Measurements from ENCODE around the gene TSTD2.

- TF ChIP-seq CTCF (IDR thresholded peaks at IDR 0.05), result no peak
- TF ChIP-seq EP300 (IDR thresholded peaks at IDR 0.05), result no peak
- no peak for TF ChIP-seq POLR2AphosphoS5 (IDR thresholded peaks at IDR 0.05)
These were observed 78.0 kb downstream of the TSTD2 start for GRCh38 chr9:97555164-97555563.
